IPS-15b (cell line): ENCODE results near the gene PITPNM3.
A peak's percentile ranks its signal among the peaks of the same experiment; 100 is the strongest.
"Not testable (repeated sequence)": the region's sequence is repeated elsewhere in the genome, so short reads cannot be mapped to it uniquely, and the experiment has no call there.

Source experiments
- H3K27me3 ChIP-seq: one replicate; pipeline ENCODE4 v1.6.1; 2013; ENCODE audit warnings: low read length; ENCODE audit not compliant: control insufficient read depth, insufficient read depth
- H3K36me3 ChIP-seq: one replicate; pipeline ENCODE4 v1.6.1; 2013; ENCODE audit warnings: low read length; ENCODE audit not compliant: control insufficient read depth, insufficient read depth
- H3K4me1 ChIP-seq: one replicate; pipeline ENCODE4 v1.6.1; 2013; ENCODE audit warnings: mild to moderate bottlenecking, low read length; ENCODE audit not compliant: control insufficient read depth, insufficient read depth
- H3K4me3 ChIP-seq: one replicate; pipeline ENCODE4 v1.5.1; 2013; ENCODE audit warnings: low read depth, low read length
- H3K9ac ChIP-seq: one replicate; pipeline ENCODE4 v1.6.1; 2013; ENCODE audit warnings: low read depth, mild to moderate bottlenecking, low read length
- H3K9me3 ChIP-seq: one replicate; pipeline ENCODE4 v1.6.1; 2013; ENCODE audit warnings: mild to moderate bottlenecking, low read length; ENCODE audit not compliant: control insufficient read depth, insufficient read depth

Gene PITPNM3

GRCh38 chr17:6556121-6557039 lies at the start of gene PITPNM3:
Gene PITPNM3 (minus strand): TSS chr17:6556555. CDS start chr17:6556406, 149 bp downstream.
- H3K36me3 ChIP-seq, result no peaks in the 10 kb centered on the region
- H3K9ac ChIP-seq, result peak within 1 kb of the TSS; percentile 37
- peak within 1 kb of the TSS; percentile 58 for H3K4me3 ChIP-seq
- peaks cover 5% of the 10 kb centered on the region for H3K4me1 ChIP-seq
- H3K27me3 ChIP-seq, result peaks cover 38% of the 10 kb centered on the region
- no peaks in the 10 kb centered on the region for H3K9me3 ChIP-seq

DNA sequence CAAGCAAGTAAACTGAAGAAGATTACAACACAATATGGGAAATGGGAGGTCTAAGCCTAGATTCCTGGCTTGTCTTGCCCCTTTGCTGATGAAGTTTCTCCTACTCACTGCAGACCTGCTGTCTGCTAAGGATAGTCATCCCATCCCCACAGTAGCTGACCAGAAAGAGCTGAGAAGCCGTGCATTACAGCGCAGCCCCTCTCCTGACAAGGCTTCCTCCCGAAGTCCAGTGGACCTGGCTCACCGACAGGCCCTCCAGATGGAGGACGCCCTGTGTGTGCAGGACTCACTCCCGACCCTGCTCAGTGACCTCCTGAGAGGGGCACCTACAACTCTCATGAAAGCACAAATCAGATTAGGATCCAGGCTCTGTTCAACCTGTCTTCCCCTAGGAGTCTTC lies 48.8 kb upstream of the PITPNM3 start:
- Histone ChIP-seq H3K4me3 (no peak overlapping the region), H3K27me3 (no peaks in the 10 kb centered on the region), H3K9ac (no peak overlapping the region), H3K36me3 (peaks cover 16% of the 10 kb centered on the region), H3K9me3 (no peaks in the 10 kb centered on the region), H3K4me1 (no peaks in the 10 kb centered on the region)

- Histone ChIP-seq H3K27me3 (no peaks in the 10 kb centered on the region), H3K9me3 (no peaks in the 10 kb centered on the region), H3K9ac (no peak overlapping the region)
Observed at GRCh38 chr17:6603744-6604325, 47.5 kb upstream of the PITPNM3 start.

GRCh38 chr17:6602141-6602540 lies 45.8 kb upstream of the PITPNM3 start:
- no peak overlapping the region for H3K9ac ChIP-seq
- H3K9me3 ChIP-seq, result no peaks in the 10 kb centered on the region
- peaks cover 4% of the 10 kb centered on the region for H3K36me3 ChIP-seq
- no peaks in the 10 kb centered on the region for H3K4me1 ChIP-seq
- H3K4me3 ChIP-seq, result no peak overlapping the region
- H3K27me3 ChIP-seq, result no peaks in the 10 kb centered on the region

More at GRCh38 chr17:6603744-6604325, 47.5 kb upstream of the PITPNM3 start:
- Histone ChIP-seq H3K36me3 (peaks cover 12% of the 10 kb centered on the region), H3K4me1 (no peaks in the 10 kb centered on the region), H3K4me3 (no peak overlapping the region)

- Histone ChIP-seq H3K36me3 (no peaks in the 10 kb centered on the region), H3K4me3 (no peak overlapping the region), H3K4me1 (no peaks in the 10 kb centered on the region), H3K9me3 (no peaks in the 10 kb centered on the region), H3K9ac (no peak overlapping the region), H3K27me3 (no peaks in the 10 kb centered on the region)
Observed at GRCh38 chr17:6599364-6599763, 43.0 kb upstream of the PITPNM3 start.

GRCh38 chr17:6597727-6598126 lies 41.4 kb upstream of the PITPNM3 start:
- Histone ChIP-seq H3K9me3 (no peaks in the 10 kb centered on the region), H3K27me3 (no peaks in the 10 kb centered on the region), H3K4me1 (no peaks in the 10 kb centered on the region), H3K36me3 (no peaks in the 10 kb centered on the region), H3K4me3 (no peak overlapping the region), H3K9ac (no peak overlapping the region)

GRCh38 chr17:6596941-6597340 lies 40.6 kb upstream of the PITPNM3 start:
- Histone ChIP-seq H3K27me3 (no peaks in the 10 kb centered on the region), H3K9ac (no peak overlapping the region), H3K36me3 (peaks cover 1% of the 10 kb centered on the region), H3K4me3 (no peak overlapping the region), H3K9me3 (no peaks in the 10 kb centered on the region), H3K4me1 (no peaks in the 10 kb centered on the region)

DNA sequence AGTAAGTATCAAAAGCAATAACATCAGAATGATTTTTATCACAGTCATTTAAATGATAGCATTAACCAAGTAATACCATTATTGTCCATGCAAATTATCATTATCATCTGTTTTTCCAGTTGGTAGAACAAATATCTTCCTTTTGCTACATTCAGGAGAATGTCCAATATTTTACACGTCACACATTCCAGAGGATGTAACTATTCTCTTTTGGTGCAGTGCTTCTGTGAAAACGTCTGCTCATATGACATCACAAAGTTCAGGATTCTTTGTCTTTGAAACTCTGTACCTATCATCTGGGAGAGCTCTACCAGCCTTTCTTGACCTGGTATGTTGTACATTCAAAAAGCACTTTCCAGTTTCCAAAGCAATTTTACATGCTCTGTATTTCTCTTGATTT lies 40.2 kb upstream of the PITPNM3 start:
- Histone ChIP-seq H3K9ac (no peak overlapping the region), H3K4me3 (no peak overlapping the region), H3K36me3 (peaks cover 3% of the 10 kb centered on the region), H3K27me3 (no peaks in the 10 kb centered on the region), H3K4me1 (no peaks in the 10 kb centered on the region), H3K9me3 (no peaks in the 10 kb centered on the region)

DNA sequence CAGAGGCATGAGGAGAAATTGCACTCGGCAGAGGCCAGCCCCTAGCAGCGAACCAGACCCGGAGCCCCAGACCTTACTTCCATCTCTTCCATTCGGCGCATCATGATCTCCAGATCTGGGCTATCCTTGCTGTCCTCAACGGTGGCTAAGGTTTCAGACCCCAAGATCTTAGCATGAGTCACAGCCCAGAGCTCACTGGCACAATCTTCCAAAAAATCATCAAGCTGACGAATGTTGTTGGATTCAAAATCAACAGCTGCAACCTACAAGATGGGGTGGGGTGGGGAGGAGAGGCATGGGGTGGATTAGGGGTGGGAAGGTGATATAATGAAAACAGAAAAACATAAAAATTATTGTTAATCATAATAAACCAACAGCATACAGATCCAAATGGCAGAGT lies 39.7 kb upstream of the PITPNM3 start:
- H3K27me3 ChIP-seq, result no peaks in the 10 kb centered on the region

DNA sequence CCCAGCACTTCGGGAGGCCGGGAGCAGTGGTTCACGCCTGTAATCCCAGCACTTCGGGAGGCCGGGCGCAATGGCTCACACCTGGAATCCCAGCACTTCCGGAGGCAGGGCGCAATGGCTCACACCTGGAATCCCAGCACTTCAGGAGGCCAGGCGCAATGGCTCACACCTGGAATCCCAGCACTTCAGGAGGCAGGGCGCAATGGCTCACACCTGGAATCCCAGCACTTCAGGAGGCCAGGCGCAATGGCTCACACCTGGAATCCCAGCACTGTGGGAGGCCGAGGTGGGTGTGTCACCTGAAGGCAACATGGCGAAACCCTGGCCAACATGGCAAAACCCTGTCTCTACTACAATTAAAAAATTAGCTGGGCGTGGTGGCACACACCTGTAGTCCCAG lies 37.0 kb upstream of the PITPNM3 start:
- H3K27me3 ChIP-seq, H3K9ac ChIP-seq, H3K9me3 ChIP-seq, H3K4me3 ChIP-seq, H3K4me1 ChIP-seq, H3K36me3 ChIP-seq: not testable (repeated sequence)

More for the DNA sequence above, 39.7 kb upstream of the PITPNM3 start:
- Histone ChIP-seq H3K9ac (no peak overlapping the region), H3K36me3 (peaks cover 3% of the 10 kb centered on the region), H3K4me3 (no peak overlapping the region), H3K9me3 (no peaks in the 10 kb centered on the region), H3K4me1 (no peaks in the 10 kb centered on the region)

- no peak overlapping the region for H3K9ac ChIP-seq
- H3K4me1 ChIP-seq, result no peaks in the 10 kb centered on the region
- H3K36me3 ChIP-seq, result peaks cover 3% of the 10 kb centered on the region
- H3K27me3 ChIP-seq, result no peaks in the 10 kb centered on the region
- H3K9me3 ChIP-seq, result no peaks in the 10 kb centered on the region
- no peak overlapping the region for H3K4me3 ChIP-seq
Observed at GRCh38 chr17:6592173-6592572, 35.8 kb upstream of the PITPNM3 start.

DNA sequence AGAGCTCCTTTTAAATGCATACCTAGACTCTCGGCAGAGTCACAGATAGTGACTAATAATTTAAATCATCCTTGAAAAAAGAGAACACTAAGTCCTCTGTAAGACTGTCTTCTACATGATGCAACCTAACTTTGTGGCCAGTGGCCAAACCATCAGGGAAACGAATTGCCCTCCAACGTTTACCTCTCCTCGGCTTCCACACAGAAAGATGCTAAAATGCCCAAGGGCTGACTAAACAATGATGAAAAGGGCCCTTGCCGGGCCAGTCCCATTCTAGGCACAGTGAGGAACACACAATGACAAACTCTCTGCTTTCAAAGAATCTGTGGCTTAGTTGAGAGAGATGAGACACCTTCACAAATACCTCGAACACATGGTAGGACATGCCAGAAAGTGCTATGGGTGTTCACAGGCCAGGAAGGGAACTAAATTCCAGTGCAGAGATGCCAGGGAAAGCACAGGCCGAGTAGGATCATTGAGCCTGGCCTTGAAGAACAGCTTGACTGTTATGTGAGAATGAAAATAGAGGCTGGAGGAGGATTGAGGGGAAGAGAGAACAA lies 35.3 kb upstream of the PITPNM3 start:
- Histone ChIP-seq H3K36me3 (peaks cover 3% of the 10 kb centered on the region), H3K9ac (no peak overlapping the region), H3K4me3 (no peak overlapping the region), H3K9me3 (no peaks in the 10 kb centered on the region), H3K4me1 (no peaks in the 10 kb centered on the region), H3K27me3 (no peaks in the 10 kb centered on the region)
